HG02610 (cell line): ENCODE measurements around the gene COL6A5.
"Not testable (repeated sequence)": the region's sequence is repeated elsewhere in the genome, so short reads cannot be mapped to it uniquely, and the experiment has no call there.

Source experiments
- ATAC-seq: cut with Tn5 transposase; IDR thresholded peaks from one replicate; pipeline ENCODE4 v1.9.1; 2021; ENCODE audit warnings: mild to moderate bottlenecking, moderate library complexity; ENCODE audit not compliant: unreplicated experiment

COL6A5 gene

DNA sequence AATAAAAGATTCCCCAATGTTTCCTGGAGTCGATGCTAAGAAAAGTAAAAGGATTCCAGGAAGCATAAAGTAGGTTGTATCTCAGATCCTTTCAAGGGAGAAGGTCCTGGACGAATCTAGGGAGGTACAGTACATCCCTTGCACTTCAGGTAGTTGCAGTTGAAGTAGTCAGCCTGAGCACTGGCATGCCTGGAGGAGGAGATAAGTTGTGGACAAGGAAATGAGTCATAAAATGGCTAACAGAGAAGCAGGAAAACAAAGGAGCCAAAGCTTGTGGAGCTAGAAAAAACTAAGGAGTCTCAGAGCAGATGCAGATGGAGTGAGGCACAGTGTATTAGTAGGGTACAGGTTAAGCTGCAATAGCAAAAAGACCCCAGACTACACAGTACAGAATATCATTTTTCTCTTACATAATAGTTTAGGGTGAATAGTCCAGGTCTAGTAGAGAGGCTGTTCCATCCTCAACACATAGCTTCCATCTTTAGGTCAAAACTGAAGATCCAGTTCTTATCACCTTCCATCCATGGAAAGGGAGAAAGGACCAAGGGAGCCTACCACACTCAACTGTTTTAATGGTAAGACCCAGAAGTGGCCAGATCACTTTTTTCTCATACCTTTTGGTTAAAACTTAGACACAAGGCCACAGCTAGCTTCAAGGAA lies 41.3 kb downstream of the COL6A5 start:
- no peak for ATAC-seq

DNA sequence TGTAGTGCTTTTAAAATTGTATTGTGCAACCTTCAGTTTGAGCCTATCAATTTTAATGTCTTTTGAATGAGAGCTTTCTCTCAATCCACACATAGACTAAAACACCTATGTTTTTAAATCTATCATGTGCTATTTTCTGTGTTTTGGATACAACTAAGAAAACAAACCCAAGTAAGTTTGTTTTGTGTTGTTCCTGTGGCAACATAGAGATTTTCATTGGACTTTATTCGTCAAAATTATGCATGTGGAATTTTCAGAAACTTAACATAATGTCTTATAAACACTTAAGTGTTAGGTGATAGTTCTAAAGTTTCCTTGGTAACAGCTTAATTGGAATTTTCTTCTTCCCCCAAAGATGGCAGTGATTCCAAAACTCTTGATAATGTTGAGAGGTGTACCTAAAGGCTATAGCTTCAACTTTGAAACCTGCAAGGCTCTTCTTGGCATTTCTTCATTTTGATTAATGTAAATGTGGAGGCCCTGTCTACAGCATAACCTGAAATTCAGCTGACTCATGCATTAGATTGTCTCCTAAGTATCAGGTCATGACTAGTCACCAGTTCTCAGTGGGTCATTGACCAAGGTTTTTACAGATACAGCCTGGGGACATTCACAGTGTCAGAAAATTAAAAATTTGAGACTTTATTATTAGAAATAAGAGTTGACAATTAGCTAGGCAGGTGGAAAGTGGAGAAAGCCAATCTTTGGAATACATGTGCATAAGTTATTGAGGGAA lies 44.4 kb downstream of the COL6A5 start:
- ATAC-seq: no peak

DNA sequence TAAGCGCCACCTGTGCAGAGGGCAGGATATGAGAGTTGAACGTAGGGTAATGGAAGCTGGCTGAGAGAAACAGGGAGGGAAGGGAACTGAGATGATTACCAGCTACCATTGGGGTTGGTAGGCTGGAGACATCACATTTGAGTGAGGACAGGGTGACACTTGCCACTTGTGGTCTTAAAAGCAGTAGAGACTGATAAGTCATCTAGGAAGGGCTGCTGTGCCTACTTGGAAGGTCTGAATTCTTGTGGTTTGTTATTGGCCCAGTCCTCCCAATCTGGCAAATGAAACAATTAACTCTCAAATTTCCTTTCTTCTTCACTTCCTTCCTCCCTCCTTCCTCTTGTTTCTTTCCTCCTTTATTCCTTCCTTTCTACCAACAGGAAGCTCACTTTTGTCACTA lies 46.8 kb downstream of the COL6A5 start:
- no peak for ATAC-seq

DNA sequence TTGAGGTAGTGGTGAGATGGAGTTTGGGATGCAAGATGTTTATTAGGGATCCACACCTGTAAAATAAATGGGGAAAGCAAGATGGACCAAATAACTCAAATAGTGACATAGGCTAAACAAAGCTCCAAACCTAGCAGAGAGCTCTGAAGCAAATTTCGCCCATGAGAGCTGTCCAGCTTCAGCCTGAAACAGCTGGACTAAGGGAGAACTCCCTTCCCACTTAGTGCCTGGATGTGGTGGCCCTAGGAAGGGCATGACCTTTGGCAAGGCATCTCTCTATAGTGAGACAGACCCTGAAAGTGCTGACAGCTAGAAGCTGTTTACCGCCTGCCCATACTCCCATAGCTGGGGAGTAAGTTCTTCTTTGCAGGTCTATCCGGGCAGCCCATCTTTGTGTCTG lies 48.1 kb downstream of the COL6A5 start:
- no peak for ATAC-seq

DNA sequence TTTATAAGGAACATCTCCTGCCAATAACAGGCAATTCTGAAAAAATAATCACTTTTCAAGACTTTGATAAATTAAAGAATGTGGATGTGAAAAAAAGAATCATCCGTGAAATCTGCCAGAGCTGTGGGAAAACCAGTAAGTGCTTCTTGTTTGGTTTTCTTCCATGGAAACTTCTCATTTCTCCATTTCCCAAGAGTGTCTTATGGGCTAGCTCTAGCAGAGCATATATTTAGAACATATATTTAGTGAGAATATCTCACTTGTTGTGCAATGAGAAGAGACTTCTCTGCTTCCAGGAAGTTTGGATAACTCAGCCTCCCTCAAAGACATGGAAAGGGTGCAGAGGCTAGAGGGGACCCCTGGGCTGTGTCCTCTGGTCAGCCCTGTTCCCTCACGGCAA lies 49.9 kb downstream of the COL6A5 start:
- no peak for ATAC-seq

DNA sequence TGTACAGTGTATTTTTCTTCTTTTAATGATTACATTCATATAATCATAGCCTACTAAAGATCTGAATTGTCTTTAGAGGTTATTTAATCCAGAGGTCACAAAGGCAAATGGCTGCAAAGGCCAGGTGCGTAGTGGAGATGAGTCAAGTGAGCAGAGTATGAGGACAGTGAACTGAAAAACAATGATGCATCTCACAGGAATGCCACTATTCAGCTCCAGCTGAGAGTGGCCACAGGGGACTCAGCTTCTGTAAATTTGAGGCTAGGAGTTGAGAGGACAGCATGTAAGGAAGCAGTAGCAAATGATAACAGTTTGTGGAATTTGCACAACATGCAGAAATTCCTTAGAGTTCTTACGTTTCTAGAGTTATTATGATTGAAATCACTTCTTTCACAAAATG lies 50.4 kb downstream of the COL6A5 start:
- no peak for ATAC-seq

DNA sequence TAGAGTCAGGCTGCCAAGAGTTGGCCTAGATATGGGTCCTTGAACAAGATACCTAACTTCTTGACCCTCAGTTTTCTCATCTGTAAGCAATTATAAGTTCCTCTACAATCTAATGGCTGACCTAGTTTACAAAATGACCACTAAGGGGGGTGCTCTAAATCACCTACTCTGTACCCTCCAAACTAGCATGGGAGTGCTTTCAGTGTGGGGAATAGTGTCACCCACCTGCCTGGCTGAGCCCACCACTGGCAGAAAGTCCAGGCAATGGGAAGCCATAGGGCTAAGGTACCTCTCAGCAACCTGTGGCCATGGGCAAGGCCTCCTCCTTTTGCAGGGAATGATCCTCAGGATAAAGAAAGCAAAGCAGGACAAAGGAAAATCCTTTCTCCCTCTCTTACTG lies 58.9 kb downstream of the COL6A5 start:
- no peak for ATAC-seq

DNA sequence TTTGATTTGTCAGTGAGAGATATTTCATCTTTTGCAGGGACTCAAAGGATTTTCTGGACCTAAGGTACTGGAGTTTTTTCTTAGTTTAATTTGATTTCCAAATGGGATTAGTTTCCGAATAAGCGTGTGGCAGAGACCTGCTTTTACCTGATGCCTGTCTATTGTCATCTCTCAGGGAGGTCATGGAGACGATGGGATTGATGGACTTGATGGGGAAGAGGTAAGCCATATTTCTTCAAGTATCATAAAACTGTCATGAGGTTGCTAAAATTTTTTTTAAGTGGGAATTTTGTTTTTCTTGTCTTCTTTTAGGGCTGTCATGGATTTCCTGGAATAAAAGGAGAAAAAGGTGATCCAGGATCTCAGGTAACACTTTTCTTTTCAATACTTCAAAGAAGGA lies 60.5 kb downstream of the COL6A5 start:
- no peak for ATAC-seq

DNA sequence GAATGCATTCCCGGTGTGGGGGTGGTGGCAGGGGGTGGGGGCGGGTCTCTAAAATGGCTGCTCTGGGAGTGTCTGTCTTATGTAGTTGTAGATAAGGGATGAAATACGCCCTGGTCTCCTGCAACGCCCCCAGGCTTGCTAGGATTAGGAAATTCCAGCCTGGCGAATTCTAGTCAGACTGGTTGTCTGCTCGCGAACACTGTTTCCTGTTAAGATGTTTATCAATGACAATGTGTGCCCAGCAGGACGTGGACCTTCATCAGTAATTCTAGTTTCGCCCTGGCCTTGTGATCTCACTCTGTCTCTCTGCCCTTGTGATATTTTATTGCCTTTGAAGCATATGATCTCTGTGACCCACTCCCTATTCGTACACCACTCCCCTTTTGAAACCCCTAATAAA lies 62.8 kb downstream of the COL6A5 start:
- ATAC-seq: not testable (repeated sequence)

DNA sequence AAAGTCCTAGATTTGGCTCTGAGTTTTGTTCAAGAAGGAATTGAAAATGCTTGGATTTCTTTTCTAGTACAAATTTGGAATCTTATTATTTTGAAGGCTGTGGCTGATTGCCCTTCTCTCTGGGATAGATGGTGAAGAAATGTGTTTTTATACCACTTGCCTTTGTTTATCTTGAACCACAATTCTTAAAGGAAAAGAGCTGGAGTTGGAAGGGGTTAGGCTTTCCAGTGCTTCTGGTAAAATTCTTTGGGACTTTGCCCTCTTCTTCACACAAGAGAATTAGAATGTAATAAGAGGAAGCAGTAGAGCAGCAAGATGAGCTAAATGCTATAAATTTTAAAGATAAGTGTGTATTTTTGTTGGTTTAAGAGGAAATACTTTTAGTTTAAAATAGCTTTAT lies 65.8 kb downstream of the COL6A5 start:
- ATAC-seq: no peak

DNA sequence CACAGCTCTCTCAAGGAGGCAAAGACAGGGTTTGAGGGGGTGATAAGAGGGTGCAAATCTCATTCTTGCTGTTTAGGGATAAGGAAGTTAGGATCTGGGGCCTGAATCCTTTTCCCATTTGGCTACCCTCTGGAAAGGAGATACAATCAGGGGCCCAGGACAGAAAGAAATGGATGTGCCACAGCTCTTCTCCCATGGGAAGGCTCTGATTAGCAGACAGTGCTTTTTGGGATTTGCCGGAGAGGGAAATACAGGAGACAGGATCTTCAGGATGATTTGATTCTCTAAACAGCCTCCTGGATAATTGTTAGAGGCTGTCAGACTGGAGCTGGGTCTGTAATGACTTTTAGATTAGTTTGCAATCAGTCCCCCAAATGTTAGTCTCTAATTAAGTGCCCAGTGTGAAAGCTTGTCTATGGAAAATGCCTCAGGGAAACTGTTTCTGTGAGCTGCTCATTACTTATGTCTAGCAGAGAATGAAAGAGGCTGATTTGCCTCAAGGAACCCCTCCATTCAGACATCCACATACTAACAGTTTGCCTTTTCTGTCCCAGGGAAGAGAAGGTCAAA lies 67.6 kb downstream of the COL6A5 start:
- no peak for ATAC-seq

DNA sequence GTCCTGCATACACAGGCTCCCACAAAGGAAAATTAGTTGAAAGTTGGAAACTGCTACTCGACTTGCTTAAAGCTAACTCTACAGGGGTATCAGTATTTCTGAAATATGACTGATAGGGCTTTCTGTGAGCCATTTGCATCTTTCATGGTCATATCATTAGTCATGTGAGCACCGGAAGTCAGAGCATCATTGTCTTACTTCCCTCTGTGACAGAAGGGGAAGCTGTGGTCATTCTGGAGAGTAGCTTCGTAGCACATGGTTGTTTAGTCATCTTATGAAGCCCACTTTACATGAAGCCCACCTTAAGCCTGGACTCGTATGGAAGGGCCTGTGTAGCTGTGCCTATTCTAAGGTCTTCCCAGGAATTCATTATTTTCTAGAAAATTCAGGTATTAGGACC lies 69.0 kb downstream of the COL6A5 start:
- ATAC-seq: no peak

DNA sequence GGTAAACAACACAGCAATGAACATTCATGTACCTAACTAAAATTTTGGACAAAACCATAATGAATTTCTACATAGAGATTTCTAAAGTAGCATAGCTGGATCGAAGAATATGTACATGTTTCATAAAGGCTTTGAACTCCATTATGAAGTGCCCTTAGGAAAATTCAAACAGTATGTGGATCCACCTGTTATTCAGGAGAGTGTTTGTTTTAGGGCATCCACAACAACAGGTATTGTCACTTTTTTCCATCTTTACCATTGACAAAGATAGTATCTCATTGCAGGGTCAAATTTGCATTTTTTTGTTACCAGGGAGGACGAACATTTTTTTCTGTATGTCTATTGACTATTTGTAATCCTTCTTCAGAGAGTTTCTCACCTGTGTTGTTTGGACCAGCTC lies 75.0 kb downstream of the COL6A5 start:
- no peak for ATAC-seq

DNA sequence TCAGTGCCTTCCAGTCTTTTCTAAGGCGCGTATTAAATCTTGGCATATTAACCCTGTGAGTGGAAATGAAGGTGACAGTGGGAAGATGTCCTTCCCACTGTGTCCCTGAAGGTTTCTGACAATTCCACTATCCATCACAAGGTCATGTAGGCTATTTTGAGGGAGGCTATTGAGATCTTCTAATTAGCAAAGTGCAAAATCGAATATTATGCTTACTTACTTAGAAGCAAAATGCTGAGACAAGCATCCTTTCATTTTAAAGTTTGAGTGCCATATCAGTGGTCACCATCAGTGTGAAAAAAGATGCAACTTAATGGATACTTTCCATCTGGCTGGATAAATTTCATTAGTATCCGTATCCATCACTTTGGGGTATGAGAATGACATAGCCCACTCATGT lies 77.6 kb downstream of the COL6A5 start:
- no peak for ATAC-seq

DNA sequence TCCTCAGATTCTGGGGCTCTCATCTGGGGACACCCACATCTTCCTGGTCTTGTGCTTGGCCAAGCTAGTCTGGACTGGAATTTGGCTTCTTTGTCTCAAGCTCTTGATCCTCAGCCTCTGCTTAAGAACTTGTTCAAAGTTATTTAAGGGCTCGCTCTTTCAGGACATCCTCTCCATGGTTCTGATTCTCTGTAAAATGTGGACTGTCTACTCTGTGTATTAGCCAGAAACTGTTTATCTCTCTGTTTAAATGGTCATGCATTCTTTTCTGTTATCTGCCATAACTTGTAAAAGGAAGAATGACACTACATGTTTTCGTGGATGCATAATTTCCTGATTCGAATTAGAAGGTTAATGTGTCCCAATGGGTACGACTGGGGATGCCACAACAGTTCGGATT lies 79.4 kb downstream of the COL6A5 start:
- ATAC-seq: no peak

DNA sequence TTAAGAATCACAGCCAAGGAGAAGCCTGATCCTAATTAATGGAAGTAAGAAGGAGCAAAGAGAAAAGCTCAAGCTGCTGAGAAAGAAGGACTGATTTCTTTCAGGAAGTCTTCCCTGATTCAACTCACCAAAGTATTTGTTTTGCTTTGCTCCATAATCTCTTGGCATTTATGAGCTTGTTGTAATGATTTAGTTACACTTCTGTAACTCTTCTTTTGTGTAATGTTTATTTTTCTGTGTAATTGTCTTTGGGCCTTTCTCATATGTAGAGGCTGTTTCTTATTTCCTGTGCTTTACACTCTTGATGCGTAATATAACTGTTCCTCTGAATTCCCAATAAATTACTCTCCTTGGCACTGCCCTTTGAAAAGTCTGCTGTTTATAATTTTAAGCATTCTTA lies 80.0 kb downstream of the COL6A5 start:
- no peak for ATAC-seq

DNA sequence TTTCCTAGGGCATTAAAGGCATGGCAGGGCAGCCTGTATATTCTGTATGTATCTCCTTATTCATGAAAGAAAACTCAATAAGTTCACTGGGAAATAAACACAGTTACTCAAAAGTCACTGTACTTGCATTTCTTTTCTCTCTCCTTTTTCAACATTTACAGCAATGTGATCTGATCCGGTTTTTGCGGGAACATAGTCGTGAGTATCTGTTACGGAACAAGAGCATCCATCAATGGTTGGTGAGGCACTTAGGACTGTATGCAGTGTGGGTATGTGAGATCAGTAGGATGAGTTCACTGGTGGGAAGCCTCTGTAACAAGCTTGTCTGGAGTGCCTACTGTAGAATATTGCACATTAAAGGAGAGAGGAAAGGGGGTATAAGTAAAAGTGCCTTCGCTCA lies 80.7 kb downstream of the COL6A5 start:
- ATAC-seq: no peak

DNA sequence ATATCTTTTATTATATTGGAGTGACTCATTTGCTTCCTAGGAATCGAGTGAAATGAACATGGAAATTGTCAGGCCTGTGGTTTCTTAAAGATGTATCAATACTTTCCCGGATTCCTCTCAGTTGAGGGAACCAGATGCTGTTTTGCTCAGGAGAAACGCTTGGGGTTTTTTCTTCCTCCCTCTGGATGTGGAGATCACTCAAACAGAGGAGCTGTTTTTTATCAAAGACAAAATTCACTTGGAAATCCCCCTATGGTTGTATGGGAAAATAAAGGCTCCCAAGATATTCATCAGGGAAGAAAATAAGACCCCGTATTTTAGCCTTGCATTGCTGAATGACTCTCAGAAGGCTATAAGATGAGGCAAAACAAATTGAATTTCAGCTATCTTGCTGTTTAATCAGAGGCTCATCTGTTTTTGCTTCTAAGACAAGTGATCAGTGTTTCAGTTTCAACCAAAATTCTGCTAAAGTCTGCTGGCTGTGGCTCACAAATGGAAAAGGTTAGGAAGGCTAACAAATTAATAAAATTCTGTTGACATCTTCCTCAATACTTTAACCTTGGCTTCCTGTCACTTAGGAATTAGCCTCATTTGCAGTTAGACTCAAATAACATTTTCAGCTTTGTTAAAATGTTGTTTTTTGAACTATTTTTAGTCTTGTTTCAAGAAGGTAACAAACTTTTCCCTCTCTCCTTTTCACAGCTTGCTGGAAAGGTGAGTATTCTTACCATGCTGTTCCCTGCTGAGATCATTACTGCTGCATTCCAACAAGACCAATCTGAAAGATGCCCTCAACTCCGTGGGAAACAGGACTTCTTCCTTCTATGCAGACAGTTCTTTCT lies 83.6 kb downstream of the COL6A5 start:
- ATAC-seq: no peak

DNA sequence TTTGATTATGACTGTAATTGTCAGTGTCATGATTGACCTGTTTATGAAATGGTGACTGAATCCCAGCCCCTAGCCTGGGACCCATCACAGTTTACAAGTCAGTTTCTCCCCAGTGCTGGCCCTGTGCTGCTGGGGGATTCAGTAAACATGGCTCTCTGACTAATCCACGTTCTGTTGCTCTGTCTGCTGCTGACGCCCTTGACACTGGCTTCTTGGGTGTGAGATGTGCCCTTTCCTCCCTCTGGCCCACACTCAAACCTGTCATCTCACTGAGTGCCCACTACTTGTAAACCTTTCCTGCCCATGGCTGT lies 84.2 kb downstream of the COL6A5 start:
- ATAC-seq: no peak

DNA sequence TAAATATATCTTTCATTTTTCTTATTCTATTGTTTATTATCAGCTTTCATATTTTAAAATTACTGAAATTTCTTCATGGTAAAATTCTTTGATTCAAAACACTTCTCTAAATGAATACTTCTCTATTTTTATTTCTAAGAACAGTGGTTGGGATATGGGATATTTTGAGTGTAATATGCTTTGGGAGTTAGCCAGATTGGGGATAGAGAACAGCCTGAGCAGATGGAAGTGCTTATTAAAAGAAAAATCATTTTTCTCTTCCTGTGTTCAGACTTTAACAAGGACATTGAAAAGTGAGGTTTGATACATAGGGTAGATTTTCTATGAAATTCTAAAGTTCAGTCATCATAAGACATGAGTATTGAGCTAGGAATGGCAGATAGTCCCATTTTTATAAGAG lies 84.8 kb downstream of the COL6A5 start:
- no peak for ATAC-seq

DNA sequence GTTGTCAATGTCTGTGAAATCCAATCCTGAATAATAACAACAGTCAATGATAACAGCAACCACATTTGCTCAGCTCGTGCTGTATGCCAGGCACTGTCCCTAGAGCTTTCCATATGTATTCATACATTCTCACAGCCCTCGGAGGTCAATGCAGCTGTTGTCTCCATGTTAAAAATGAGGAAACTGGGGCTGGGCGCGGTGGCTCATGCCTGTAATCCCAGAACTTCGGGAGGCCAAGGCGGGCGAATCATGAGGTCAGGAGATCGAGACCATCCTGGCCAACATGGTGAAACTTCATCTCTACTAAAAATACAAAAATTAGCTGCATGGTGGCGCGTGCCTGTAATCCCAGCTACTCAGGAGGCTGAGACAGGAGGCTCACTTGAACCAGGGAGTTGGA lies 86.6 kb downstream of the COL6A5 start:
- not testable (repeated sequence) for ATAC-seq

DNA sequence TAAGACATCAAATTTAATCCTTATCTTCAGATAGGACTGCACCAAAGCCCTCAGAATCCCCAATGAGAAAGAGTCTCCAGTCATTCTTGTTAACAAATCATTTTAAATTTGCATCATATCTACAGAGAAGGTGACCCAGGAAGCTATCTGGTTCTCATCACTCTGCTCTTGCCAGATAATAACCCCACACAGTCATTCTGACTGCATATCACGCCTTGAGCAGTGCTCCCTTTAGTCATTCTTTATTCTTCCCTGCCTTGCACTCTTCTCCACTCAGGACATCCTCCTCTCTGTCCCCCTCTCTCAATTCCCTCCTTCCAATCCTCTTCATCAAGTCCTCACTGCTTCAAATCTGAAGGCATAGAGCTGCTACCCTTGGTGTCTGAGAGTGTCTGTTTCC lies 87.8 kb downstream of the COL6A5 start:
- ATAC-seq: no peak
